H9 (cell line): ENCODE measurements around the gene LKAAEAR1. TPM values are rescaled to one million over a fixed set of nuclear protein-coding genes. Genes with fewer than 3 reads are reported as not detected.

Experiments
- DNase-seq: peaks from one replicate; pipeline ENCODE4 v3.0.0-alpha.2; 2017
- H2AFZ ChIP-seq: one replicate; pipeline ENCODE4 v1.6.1; 2013; ENCODE audit warnings: mild to moderate bottlenecking, low read length, control low read depth, moderate library complexity
- H2AK5ac ChIP-seq: 2 replicates; pipeline ENCODE4 v1.6.1; 2013; ENCODE audit warnings: low read length, control low read depth, mixed read lengths; ENCODE audit not compliant: insufficient read length
- H2BK120ac ChIP-seq: one replicate; pipeline ENCODE4 v1.6.1; 2013; ENCODE audit warnings: low read depth, mild to moderate bottlenecking, low read length, control low read depth, inconsistent platforms; ENCODE audit not compliant: poor library complexity, severe bottlenecking
- H2BK12ac ChIP-seq: 2 replicates; pipeline ENCODE4 v1.6.1; 2013; ENCODE audit warnings: low read length, control low read depth, mixed read lengths, low read depth; ENCODE audit not compliant: insufficient read length
- H2BK15ac ChIP-seq: 2 replicates; pipeline ENCODE4 v1.6.1; 2013; ENCODE audit warnings: low read depth, low read length, control low read depth
- H2BK20ac ChIP-seq: one replicate; pipeline ENCODE4 v1.6.1; 2013; ENCODE audit warnings: low read depth, mild to moderate bottlenecking, low read length, control low read depth, inconsistent platforms; ENCODE audit not compliant: poor library complexity, severe bottlenecking
- H2BK5ac ChIP-seq: 2 replicates; pipeline ENCODE4 v1.6.1; 2013; ENCODE audit warnings: low read length, control low read depth, mixed read lengths; ENCODE audit not compliant: insufficient read length
- H3K14ac ChIP-seq: 2 replicates; pipeline ENCODE4 v1.6.1; 2013; ENCODE audit warnings: low read length, control low read depth; ENCODE audit not compliant: insufficient read depth
- H3K18ac ChIP-seq: 2 replicates; pipeline ENCODE4 v1.6.1; 2013; ENCODE audit warnings: low read depth, mild to moderate bottlenecking, mixed read lengths, low read length, control low read depth; ENCODE audit not compliant: insufficient read length
- H3K23ac ChIP-seq: 2 replicates; pipeline ENCODE4 v1.6.1; 2013; ENCODE audit warnings: low read length, control low read depth, mixed read lengths, low read depth; ENCODE audit not compliant: insufficient read length
- H3K23me2 ChIP-seq: 2 replicates; pipeline ENCODE4 v1.6.1; 2013; ENCODE audit warnings: low read depth, mild to moderate bottlenecking, mixed read lengths, low read length, control low read depth; ENCODE audit not compliant: insufficient read length, poor library complexity, severe bottlenecking
- H3K27ac ChIP-seq: 2 replicates; pipeline ENCODE4 v1.5.1; 2013; ENCODE audit warnings: low read length, control low read depth, mixed read lengths, low read depth; ENCODE audit not compliant: insufficient read length
- H3K27me3 ChIP-seq: 2 replicates; pipeline ENCODE4 v1.6.1; 2013; ENCODE audit warnings: low read length, control low read depth, inconsistent platforms; ENCODE audit not compliant: insufficient read depth
- H3K4ac ChIP-seq: 2 replicates; pipeline ENCODE4 v1.6.1; 2013; ENCODE audit warnings: low read depth, mild to moderate bottlenecking, control low read depth, inconsistent platforms, low read length, moderate library complexity
- H3K4me1 ChIP-seq: 2 replicates; pipeline ENCODE4 v1.6.1; 2013; ENCODE audit warnings: low read length, control low read depth, inconsistent platforms; ENCODE audit not compliant: insufficient read depth
- H3K4me2 ChIP-seq: 2 replicates; pipeline ENCODE4 v1.6.1; 2013; ENCODE audit warnings: low read length, control low read depth, mixed read lengths; ENCODE audit not compliant: insufficient read length, insufficient read depth
- H3K56ac ChIP-seq: 2 replicates; pipeline ENCODE4 v1.6.1; 2013; ENCODE audit warnings: low read depth, mild to moderate bottlenecking, mixed read lengths, low read length, control low read depth; ENCODE audit not compliant: insufficient read length
- H3K79me1 ChIP-seq: 2 replicates; pipeline ENCODE4 v1.6.1; 2013; ENCODE audit warnings: low read depth, mild to moderate bottlenecking, moderate library complexity, low read length, control low read depth, inconsistent platforms; ENCODE audit not compliant: insufficient read depth, poor library complexity, severe bottlenecking
- H3K79me2 ChIP-seq: 2 replicates; pipeline ENCODE4 v1.6.1; 2013; ENCODE audit warnings: low read length, control low read depth, inconsistent platforms; ENCODE audit not compliant: insufficient read depth
- H3K9ac ChIP-seq: 2 replicates; pipeline ENCODE4 v1.6.1; 2013; ENCODE audit warnings: low read length, control low read depth, mixed read lengths; ENCODE audit not compliant: insufficient read length; ENCODE audit errors: extremely low read depth
- H3K9me3 ChIP-seq: one replicate; pipeline ENCODE4 v1.6.1; 2013; ENCODE audit warnings: low read depth, low read length, inconsistent platforms; ENCODE audit not compliant: control insufficient read depth
- H3T11ph ChIP-seq: one replicate; pipeline ENCODE4 v1.6.1; 2013; ENCODE audit warnings: mild to moderate bottlenecking, low read length, control low read depth, inconsistent platforms
- H4K20me1 ChIP-seq: one replicate; pipeline ENCODE4 v1.6.1; 2013; ENCODE audit not compliant: control insufficient read depth, insufficient read length, insufficient read depth
- H4K5ac ChIP-seq: 2 replicates; pipeline ENCODE4 v1.6.1; 2013; ENCODE audit warnings: low read depth, mild to moderate bottlenecking, mixed read lengths, low read length, control low read depth; ENCODE audit not compliant: insufficient read length
- H4K8ac ChIP-seq: replicated peaks from 2 replicates; pipeline ENCODE4 v1.6.1; 2013; ENCODE audit warnings: low read length, control low read depth, mixed read lengths, low read depth; ENCODE audit not compliant: insufficient read length
- H4K91ac ChIP-seq: 2 replicates; pipeline ENCODE4 v1.6.1; 2013; ENCODE audit warnings: low read depth, mild to moderate bottlenecking, moderate library complexity, mixed read lengths, low read length, control low read depth; ENCODE audit not compliant: insufficient read length
- H3K27ac Mint-ChIP-seq, 3 experiments: 2 replicates in 2 of 3; 3 replicates in 1 of 3; pipeline ENCODE4 v1.8.0; 2020 to 2021; ENCODE audit warnings: mixed read lengths in 3 of 3, mild to moderate bottlenecking in 1 of 3, moderate library complexity in 1 of 3
- H3K27me3 Mint-ChIP-seq: 2 replicates; pipeline ENCODE4 v1.8.0; 2021; ENCODE audit warnings: low read depth, mild to moderate bottlenecking, moderate library complexity, mixed read lengths
- H3K36me3 Mint-ChIP-seq, 3 experiments: 2 replicates in 2 of 3; 3 replicates in 1 of 3; pipeline ENCODE4 v1.8.0; 2020 to 2021; ENCODE audit warnings: low read depth in 3 of 3, mixed read lengths in 3 of 3; ENCODE audit not compliant: insufficient read depth in 1 of 3
- H3K4me1 Mint-ChIP-seq, 2 experiments: 2 replicates each; pipeline ENCODE4 v1.8.0; 2020; ENCODE audit warnings: mixed read lengths in 2 of 2
- H3K4me3 Mint-ChIP-seq, 2 experiments: 2 replicates in 1 of 2; 3 replicates in 1 of 2; pipeline ENCODE4 v1.8.0; 2020 to 2021; ENCODE audit warnings: mild to moderate bottlenecking in 2 of 2, mixed read lengths in 2 of 2, moderate library complexity in 1 of 2
- H3K9me3 Mint-ChIP-seq, 2 experiments: 2 replicates in 1 of 2; 3 replicates in 1 of 2; pipeline ENCODE4 v1.8.0; 2020; ENCODE audit warnings: mild to moderate bottlenecking in 2 of 2, mixed read lengths in 2 of 2, moderate library complexity in 1 of 2
- WGBS: extraction: QIAGEN DNeasy Blood & Tissue Kit; methylation state at CpG from one replicate; pipeline ENCODE4 v1.1.7; 2013; ENCODE audit warnings: missing lambda C conversion rate, low lambda C conversion rate, mixed read lengths; ENCODE audit not compliant: insufficient read length; ENCODE audit errors: extremely low coverage; 5-methylcytosine and 5-hydroxymethylcytosine counted together
- total RNA-seq: library from RNA; stranded (reverse); gene quantifications from 2 replicates; pipeline ENCODE4 v1.2.1, GENCODE V29; 2021
- TF ChIP-seq, protein P1 (sequence below): fragments of 200-600 bp; sonication (generic); conservative IDR thresholded peaks from 3 replicates; pipeline ENCODE4 v1.8.0; 2021; ENCODE audit warnings: antibody characterized with exemption, mild to moderate bottlenecking

LKAAEAR1 gene
- total RNA-seq, 1 experiment from 2014 or later, result 0.39 TPM

- Histone ChIP-seq H3K18ac (no peak within 1 kb of the TSS), H3K56ac (no peak within 1 kb of the TSS), H3T11ph (no peak within 1 kb of the TSS), H2BK15ac (no peak within 1 kb of the TSS), H3K23me2 (peaks cover 6% of the 10 kb centered on the region), H2BK12ac (no peak within 1 kb of the TSS), H3K27ac (no peak within 1 kb of the TSS), H3K4me2 (peak within 1 kb of the TSS; percentile 49), H3K79me1 (no peaks in the 10 kb centered on the region), H3K9ac (no peak within 1 kb of the TSS), H2AFZ (no peak within 1 kb of the TSS), H4K5ac (no peak within 1 kb of the TSS), H2BK20ac (no peak within 1 kb of the TSS), H3K9me3 (no peaks in the 10 kb centered on the region), H2BK120ac (no peak within 1 kb of the TSS), H3K4ac (no peak within 1 kb of the TSS), H3K4me1 (peaks cover 1% of the 10 kb centered on the region; the same call in 1 of the 2 replicates), H2BK5ac (no peak within 1 kb of the TSS), H3K79me2 (no peaks in the 10 kb centered on the region), H3K27me3 (no peaks in the 10 kb centered on the region), H2AK5ac (no peak within 1 kb of the TSS), H4K20me1 (no peaks in the 10 kb centered on the region), H3K23ac (no peak within 1 kb of the TSS), H4K8ac (no peak within 1 kb of the TSS), H4K91ac (no peak within 1 kb of the TSS), H3K14ac (peak within 1 kb of the TSS; percentile 27; the same call in 1 of the 2 replicates)
- DNase-seq, result peak; percentile 93
- TF ChIP-seq, protein P1, sequence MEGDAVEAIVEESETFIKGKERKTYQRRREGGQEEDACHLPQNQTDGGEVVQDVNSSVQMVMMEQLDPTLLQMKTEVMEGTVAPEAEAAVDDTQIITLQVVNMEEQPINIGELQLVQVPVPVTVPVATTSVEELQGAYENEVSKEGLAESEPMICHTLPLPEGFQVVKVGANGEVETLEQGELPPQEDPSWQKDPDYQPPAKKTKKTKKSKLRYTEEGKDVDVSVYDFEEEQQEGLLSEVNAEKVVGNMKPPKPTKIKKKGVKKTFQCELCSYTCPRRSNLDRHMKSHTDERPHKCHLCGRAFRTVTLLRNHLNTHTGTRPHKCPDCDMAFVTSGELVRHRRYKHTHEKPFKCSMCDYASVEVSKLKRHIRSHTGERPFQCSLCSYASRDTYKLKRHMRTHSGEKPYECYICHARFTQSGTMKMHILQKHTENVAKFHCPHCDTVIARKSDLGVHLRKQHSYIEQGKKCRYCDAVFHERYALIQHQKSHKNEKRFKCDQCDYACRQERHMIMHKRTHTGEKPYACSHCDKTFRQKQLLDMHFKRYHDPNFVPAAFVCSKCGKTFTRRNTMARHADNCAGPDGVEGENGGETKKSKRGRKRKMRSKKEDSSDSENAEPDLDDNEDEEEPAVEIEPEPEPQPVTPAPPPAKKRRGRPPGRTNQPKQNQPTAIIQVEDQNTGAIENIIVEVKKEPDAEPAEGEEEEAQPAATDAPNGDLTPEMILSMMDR, result no peak
- no CpG with 5 or more reads among the region's 85 CpGs for WGBS
- Mint-ChIP-seq H3K36me3 (no peaks in the 10 kb centered on the region; a peak in 1 of 7 replicates), H3K4me1 (peaks cover 31 to 39% of the 10 kb centered on the region in 2 experiments), H3K27ac (peak within 1 kb of the TSS in 1 of 3 experiments; percentile 62; a peak in 2 of 7 replicates), H3K4me3 (peak within 1 kb of the TSS; percentile 77 to 84), H3K9me3 (no peaks in the 10 kb centered on the region), H3K27me3 (peaks cover 5% of the 10 kb centered on the region)
Observed at GRCh38 chr20:64062596-64063388, 21.4 kb downstream of the LKAAEAR1 start, which contains the start of gene TCEA2. Gene TCEA2 (plus strand): TSS chr20:64063198. CDS start chr20:64063313, 115 bp downstream.
